K562 (cell line): ENCODE data around the gene RPN1. TPM values are rescaled to one million over a fixed set of nuclear protein-coding genes. Genes with fewer than 3 reads are reported as not detected.

Experiments used
- ATAC-seq: fragments of 200-7000 bp; cut with Tn5 transposase; 3 replicates; pipeline ENCODE4 v1.9.1; 2020; ENCODE audit warnings: moderate library complexity
- BruUV-seq: library from RNA; stranded (reverse); fragments of 400-500 nt; replicated peaks from 2 replicates; lab custom pipeline; 2021; lab: Mats Ljungman, UMichigan
- CTCF ChIA-PET: fragments of 300-600 bp; formaldehyde crosslinking; extraction: SDS; loops from one replicate; lab custom pipeline; 2021; ENCODE audit warnings: low intra/inter-chr PET ratio; lab: Yijun Ruan, JAX
- POLR2A ChIA-PET: fragments of 300-600, 350-650 bp; sonication (Branson Sonifier 250); formaldehyde crosslinking; extraction: SDS; loops from one replicate; lab custom pipeline; 2021; ENCODE audit warnings: antibody characterized with exemption, inconsistent platforms; lab: Yijun Ruan, JAX
- DNase-seq, 4 experiments: peaks; one replicate each; pipeline versions ENCODE4 v3.0.0 to v3.0.0-alpha.2; 2011 to 2018; ENCODE audit warnings: low spot score in 3 of 4, mixed read lengths in 3 of 4; ENCODE audit errors: extremely low read depth in 1 of 4
- FAIRE-seq: peaks from 2 replicates; lab custom pipeline; 2011; peaks lifted over from hg19 to GRCh38; lab: Jason Lieb, UNC
- H2AFZ ChIP-seq: 2 replicates; pipeline ENCODE4 v1.6.0; 2011; ENCODE audit warnings: low read depth, low read length, control low read depth, inconsistent platforms
- H3K27ac ChIP-seq: fragments of 200-600 bp; 3 replicates; pipeline ENCODE4 v1.8.0; 2011; ENCODE audit warnings: low read depth, mild to moderate bottlenecking, control low read depth, inconsistent platforms, low read length, moderate library complexity, mixed read lengths; ENCODE audit errors: extremely low read depth
- H3K27me3 ChIP-seq, 2 experiments: fragments of 300-600 bp in 1 of 2; 2 replicates in 1 of 2; 3 replicates in 1 of 2; pipeline versions ENCODE4 v1.6.0 to v1.8.0; 2011; ENCODE audit warnings: inconsistent platforms in 2 of 2, low read length in 2 of 2, mild to moderate bottlenecking in 1 of 2, mixed read lengths in 1 of 2, moderate library complexity in 1 of 2; ENCODE audit not compliant: control insufficient read depth in 2 of 2, insufficient read depth in 2 of 2
- H3K36me3 ChIP-seq: fragments of 300-600 bp; 3 replicates; pipeline ENCODE4 v1.8.0; 2011; ENCODE audit warnings: mild to moderate bottlenecking, low read length, inconsistent platforms; ENCODE audit not compliant: control insufficient read depth, insufficient read depth
- H3K4me1 ChIP-seq, 2 experiments: fragments of 200-600 bp in 1 of 2; replicated peaks in 1 of 2; 2 replicates in 1 of 2; 3 replicates in 1 of 2; pipeline versions ENCODE4 v1.5.1 to v1.8.0; 2011; ENCODE audit warnings: inconsistent platforms in 2 of 2, low read length in 2 of 2, mild to moderate bottlenecking in 1 of 2, mixed read lengths in 1 of 2, moderate library complexity in 1 of 2; ENCODE audit not compliant: control insufficient read depth in 2 of 2, insufficient read depth in 2 of 2
- H3K4me2 ChIP-seq: 2 replicates; pipeline ENCODE4 v1.6.1; 2011; ENCODE audit warnings: low read length, control low read depth, inconsistent platforms, mixed read lengths; ENCODE audit not compliant: insufficient read depth
- H3K4me3 ChIP-seq: fragments of 200-600 bp; sonication (generic), shearing (Covaris generic); 2 replicates; pipeline ENCODE4 v1.5.1; 2016; ENCODE audit warnings: control low read depth, inconsistent platforms
- H3K79me2 ChIP-seq: fragments of 200-600 bp; 3 replicates; pipeline ENCODE4 v1.8.0; 2011; ENCODE audit warnings: low read length, inconsistent platforms; ENCODE audit not compliant: control insufficient read depth, insufficient read depth
- H3K9ac ChIP-seq, 2 experiments: 2 replicates each; pipeline versions ENCODE4 v1.6.0 to v1.6.1; 2011; ENCODE audit warnings: low read depth in 2 of 2, low read length in 2 of 2, control low read depth in 1 of 2, inconsistent platforms in 1 of 2, mild to moderate bottlenecking in 1 of 2, mixed read lengths in 1 of 2; ENCODE audit not compliant: insufficient read depth in 1 of 2
- H3K9me1 ChIP-seq: one replicate; pipeline ENCODE4 v1.6.0; 2011; ENCODE audit warnings: inconsistent platforms, mild to moderate bottlenecking, low read length, moderate library complexity; ENCODE audit not compliant: control insufficient read depth, insufficient read depth
- H3K9me3 ChIP-seq: replicated peaks from 2 replicates; pipeline ENCODE4 v1.5.1; 2011; ENCODE audit warnings: low read depth, low read length, inconsistent platforms; ENCODE audit not compliant: control insufficient read depth, insufficient read depth
- H4K20me1 ChIP-seq: replicated peaks from 2 replicates; pipeline ENCODE4 v1.6.1; 2011; ENCODE audit warnings: low read length, inconsistent platforms, mixed read lengths; ENCODE audit not compliant: control insufficient read depth, insufficient read depth
- BRF2 ChIP-seq: IDR thresholded peaks from 3 replicates; pipeline ENCODE4 v1.6.1; 2011; ENCODE audit warnings: borderline replicate concordance, mild to moderate bottlenecking; ENCODE audit not compliant: insufficient read length, insufficient read depth
- CHD1 ChIP-seq: fragments of 200-600 bp; sonication (generic); IDR thresholded peaks from one replicate; pipeline ENCODE4 v1.6.1; 2012; ENCODE audit warnings: mild to moderate bottlenecking, moderate library complexity, low read length, inconsistent platforms
- EP300 ChIP-seq: IDR thresholded peaks from 2 replicates; pipeline ENCODE4 v1.6.1; 2012; ENCODE audit warnings: low read length, improper control_type of control experiment
- HNRNPLL ChIP-seq: fragments of 200-400 bp; formaldehyde crosslinking; IDR thresholded peaks from 2 replicates; pipeline ENCODE4 v1.6.1; 2017; ENCODE audit warnings: low read length, low read depth, mild to moderate bottlenecking; ENCODE audit not compliant: poor library complexity, severe bottlenecking
- SRSF1 ChIP-seq: fragments of 200-400 bp; formaldehyde crosslinking; IDR thresholded peaks from 2 replicates; pipeline ENCODE4 v1.6.1; 2017; ENCODE audit warnings: mild to moderate bottlenecking, low read depth, low read length, moderate library complexity
- WGBS: fragments of 100-300 bp; shearing (Covaris generic); methylation state at CpG from one replicate; pipeline ENCODE4 v1.1.6; 2016; ENCODE audit warnings: low coverage, mixed read lengths; ENCODE audit not compliant: insufficient coverage; ENCODE audit errors: missing lambda C conversion rate; 5-methylcytosine and 5-hydroxymethylcytosine counted together
- in situ Hi-C: fragments of 300-500 bp; cut with MboI; formaldehyde crosslinking; loops from 4 replicates; pipeline ENCODE4 v1.15.0; 2018; ENCODE audit warnings: inconsistent platforms, mixed read lengths
- intact Hi-C: fragments of 100-400 bp; cut with micrococcal nuclease; formaldehyde crosslinking; loops from 2 replicates; pipeline ENCODE4 v1.14.2; 2022
- polyA plus RNA-seq, 8 experiments: library from polyadenylated mRNA; depleted of rRNA in 4 of 8; stranded (reverse) in 5 of 8; unstranded in 3 of 8; fragments of >200 nt; fragmentation: Nextera tagmentation in 2 of 8; fragmentation: Illumina TruSeq in 1 of 8; extraction: Ambion mirVana in 2 of 8; extraction: Trizol in 1 of 8; gene quantifications; 2 replicates each; pipeline versions ENCODE4 v1.2.1 to v1.2.3, GENCODE V29; 2011 to 2014; ENCODE audit warnings: inconsistent platforms in 1 of 8, missing spikeins in 1 of 8
- total RNA-seq, 7 experiments: library from RNA; depleted of rRNA in 6 of 7; stranded (reverse); fragments of >200 nt in 6 of 7; fragmentation: Illumina TruSeq in 2 of 7; extraction: Trizol in 2 of 7; gene quantifications; 2 replicates each; pipeline versions ENCODE4 v1.2.1 to v1.2.3, GENCODE V29; 2011 to 2021; ENCODE audit warnings: low replicate concordance in 1 of 7

Gene RPN1
- total and polyA plus RNA-seq, 9 of the 15 experiments (the other 6 are each of a cell fraction or from before 2014, with no cell fraction given) = 39.5 to 300 (median 148) TPM

GRCh38 chr3:128632301-128632700 lies 18.3 kb downstream of the RPN1 start:
- no peak for DNase-seq
- Histone ChIP-seq H4K20me1 (no peaks in the 10 kb centered on the region), H3K36me3 (peaks cover 78% of the 10 kb centered on the region), H3K9ac (no peak overlapping the region), H3K4me3 (no peak overlapping the region), H3K27me3 (no peaks in the 10 kb centered on the region), H2AFZ (no peak overlapping the region), H3K9me1 (no peaks in the 10 kb centered on the region), H3K79me2 (peaks cover 21% of the 10 kb centered on the region), H3K4me2 (no peak overlapping the region), H3K4me1 (no peaks in the 10 kb centered on the region), H3K27ac (no peak overlapping the region), H3K9me3 (no peaks in the 10 kb centered on the region)
- ChIA-PET CTCF (no interaction called here), POLR2A (interaction anchor here (0.5 to 2.1 kb wide), 3 partner anchors 9 to 16 kb away, joined by 3 to 5 read pairs (median 4); no protein-coding TSS in a partner anchor)
- ATAC-seq = no peak
- TF ChIP-seq EP300 = no peak
- no peak for TF ChIP-seq CHD1
- no peak for TF ChIP-seq BRF2
- no peak for TF ChIP-seq SRSF1
- WGBS = 100% methylated on average over 2 of the region's 2 CpGs
- BruUV-seq = no TSS peak
- in situ Hi-C loops = no loop called here
- intact Hi-C loops = no loop called here
- FAIRE-seq = no peak

GRCh38 chr3:128629936-128630335 lies 20.7 kb downstream of the RPN1 start:
- Histone ChIP-seq H3K27me3 (no peaks in the 10 kb centered on the region), H2AFZ (no peak overlapping the region), H3K4me2 (no peak overlapping the region), H3K4me3 (no peak overlapping the region), H3K36me3 (peaks cover 84% of the 10 kb centered on the region; the same call in 2 of the 3 replicates), H3K9ac (no peak overlapping the region), H3K9me1 (no peaks in the 10 kb centered on the region), H3K79me2 (peaks cover 9% of the 10 kb centered on the region; the same call in 2 of the 3 replicates), H3K9me3 (no peaks in the 10 kb centered on the region), H3K27ac (no peak overlapping the region), H4K20me1 (no peaks in the 10 kb centered on the region), H3K4me1 (no peaks in the 10 kb centered on the region)
- WGBS = 100% methylated on average over 5 of the region's 7 CpGs
- intact Hi-C loops = no loop called here
- POLR2A ChIA-PET = interaction anchor here (0.9 kb wide), 1 partner anchor 9 kb away, joined by 4 read pairs; no protein-coding TSS in a partner anchor
- FAIRE-seq (no peak), ATAC-seq (no peak), DNase-seq (no peak)
- CTCF ChIA-PET = no interaction called here
- in situ Hi-C loops = no loop called here
- BruUV-seq = no TSS peak
- no peak for TF ChIP-seq HNRNPLL
